Body of pancreas (tissue), 4 donors: Measurements from ENCODE around the gene PANK3.

Experiments
- CTCF ChIP-seq, 7 experiments: fragments of 450-650 bp in 4 of 7; fragments of 200-600 bp in 3 of 7; sonication (generic) in 3 of 7; IDR thresholded peaks; one replicate each; pipeline ENCODE4 v1.5.1; 2016 to 2019; ENCODE audit warnings: antibody characterized with exemption in 7 of 7
- POLR2A ChIP-seq, 3 donors: fragments of 450-650 bp; IDR thresholded peaks; one replicate each; pipeline ENCODE4 v1.6.1; 2016; ENCODE audit warnings: antibody characterized with exemption in 3 of 3, mild to moderate bottlenecking in 2 of 3

- peak in 1 of 7 experiments; percentile 3 for TF ChIP-seq CTCF (IDR thresholded peaks at IDR 0.05)
- peak; percentile 8 to 50 (median 38) for TF ChIP-seq POLR2A (IDR thresholded peaks at IDR 0.05)
Observed at GRCh38 chr5:168578538-168579487, at the start of gene PANK3.
